Parathyroid adenoma (tissue), 2 donors: Measurements from ENCODE around the gene CENPF.

Experiments used
- H2AFZ ChIP-seq: fragments of 300-600 bp; sonication (generic); one replicate; pipeline ENCODE4 v1.7.0; 2017; ENCODE audit warnings: antibody characterized with exemption, mild to moderate bottlenecking
- H3K27ac ChIP-seq: fragments of 300-600 bp; sonication (generic); one replicate; pipeline ENCODE4 v1.7.0; 2017
- H3K27me3 ChIP-seq: fragments of 300-600 bp; sonication (generic); one replicate; pipeline ENCODE4 v1.7.0; 2017; ENCODE audit warnings: low read length; ENCODE audit not compliant: control insufficient read depth, insufficient read depth
- H3K36me3 ChIP-seq: fragments of 300-600 bp; sonication (generic); one replicate; pipeline ENCODE4 v1.7.0; 2017; ENCODE audit warnings: low read length; ENCODE audit not compliant: control insufficient read depth, insufficient read depth
- H3K4me1 ChIP-seq: fragments of 300-600 bp; sonication (generic); one replicate; pipeline ENCODE4 v1.7.0; 2017; ENCODE audit warnings: control low read depth
- H3K4me2 ChIP-seq: fragments of 300-600 bp; sonication (generic); one replicate; pipeline ENCODE4 v1.7.0; 2017; ENCODE audit warnings: low read length
- H3K4me3 ChIP-seq: fragments of 300-600 bp; sonication (generic); one replicate; pipeline ENCODE4 v1.7.0; 2017; ENCODE audit warnings: low read depth, low read length
- H3K79me2 ChIP-seq: fragments of 300-600 bp; sonication (generic); one replicate; pipeline ENCODE4 v1.7.0; 2017; ENCODE audit warnings: control low read depth
- H3K9ac ChIP-seq: fragments of 300-600 bp; sonication (generic); one replicate; pipeline ENCODE4 v1.7.0; 2017; ENCODE audit warnings: mild to moderate bottlenecking
- H3K9me3 ChIP-seq: fragments of 300-600 bp; sonication (generic); one replicate; pipeline ENCODE4 v1.7.0; 2017; ENCODE audit warnings: low read length; ENCODE audit not compliant: control insufficient read depth
- CTCF ChIP-seq: fragments of 300-600 bp; sonication (generic); IDR thresholded peaks from one replicate; pipeline ENCODE4 v1.7.0; 2017; ENCODE audit warnings: antibody characterized with exemption, mild to moderate bottlenecking
- donor health status: primary hyperparathyroidism.

CENPF gene

DNA sequence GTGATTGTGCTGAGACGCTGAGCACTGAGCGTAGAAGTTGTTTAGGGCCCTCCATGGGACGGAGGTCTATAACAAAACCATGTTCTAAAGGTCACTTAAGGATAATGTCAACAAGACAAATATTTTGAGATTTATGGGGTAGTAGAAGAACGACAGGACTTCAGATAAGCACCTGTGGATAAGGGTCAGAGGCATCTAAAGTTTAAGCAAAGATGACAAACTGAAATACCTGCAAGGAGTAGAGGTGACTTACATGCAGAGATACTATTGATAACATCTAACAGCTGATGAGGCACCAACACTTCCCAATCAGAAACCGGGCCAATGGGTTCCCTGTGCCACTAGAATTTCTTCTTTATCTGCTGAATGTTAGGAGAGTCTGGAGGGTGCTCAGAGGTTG is 83.5 kb downstream of the CENPF start:
- Histone ChIP-seq H3K36me3 (no peaks in the 10 kb centered on the region), H3K9me3 (no peaks in the 10 kb centered on the region), H3K79me2 (no peaks in the 10 kb centered on the region), H3K4me2 (no peak overlapping the region), H3K27me3 (no peaks in the 10 kb centered on the region), H3K9ac (no peak overlapping the region), H3K27ac (no peak overlapping the region), H3K4me3 (no peak overlapping the region), H2AFZ (no peak overlapping the region), H3K4me1 (no peaks in the 10 kb centered on the region)
- no peak for TF ChIP-seq CTCF

DNA sequence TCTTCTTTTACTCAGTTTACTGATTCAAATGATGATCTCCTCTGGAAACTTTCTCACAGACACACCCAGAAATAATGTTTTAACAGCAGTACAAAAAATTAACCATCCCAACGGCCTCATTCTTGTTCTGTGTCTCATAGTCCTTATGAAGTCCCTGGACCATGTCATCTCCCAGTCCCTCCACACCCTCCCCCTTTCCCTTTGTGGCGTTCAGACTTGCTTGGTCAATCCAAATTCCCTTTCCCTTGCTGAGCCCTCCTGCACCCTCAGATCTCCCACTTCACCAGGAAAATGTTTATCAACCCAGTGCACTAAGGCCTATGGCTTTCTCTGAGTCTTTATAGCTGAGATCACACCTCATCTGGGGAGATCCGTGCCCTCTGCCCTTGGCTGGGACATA is 85.9 kb downstream of the CENPF start:
- Histone ChIP-seq H3K9me3 (no peaks in the 10 kb centered on the region), H3K4me2 (no peak overlapping the region), H3K36me3 (no peaks in the 10 kb centered on the region), H3K79me2 (no peaks in the 10 kb centered on the region), H3K4me3 (no peak overlapping the region), H3K4me1 (no peaks in the 10 kb centered on the region), H2AFZ (no peak overlapping the region), H3K27ac (no peak overlapping the region), H3K27me3 (no peaks in the 10 kb centered on the region), H3K9ac (no peak overlapping the region)
- no peak for TF ChIP-seq CTCF

DNA sequence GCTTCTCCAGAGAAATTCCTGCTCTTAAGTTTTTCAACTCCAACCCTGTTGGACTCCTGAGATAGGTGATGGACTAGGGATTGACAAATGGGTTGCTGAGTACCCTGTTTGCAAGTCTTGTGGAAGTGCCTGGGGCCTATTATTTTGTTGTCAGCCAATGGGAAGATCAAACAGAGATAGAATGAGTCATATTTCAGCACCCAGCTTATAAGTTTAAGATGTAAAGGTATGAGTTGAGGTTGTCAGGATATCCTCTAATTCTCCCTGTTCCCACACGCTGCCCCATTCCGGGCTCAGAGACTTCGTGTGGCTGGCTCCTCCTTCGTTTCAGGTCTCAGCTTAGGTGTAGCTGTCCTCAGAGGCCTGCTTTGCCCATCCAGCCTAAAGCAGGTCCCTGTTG is 91.8 kb downstream of the CENPF start:
- no peak overlapping the region for H2AFZ ChIP-seq
- no peak overlapping the region for H3K4me2 ChIP-seq
- no peak overlapping the region for H3K9ac ChIP-seq
- no peaks in the 10 kb centered on the region for H3K36me3 ChIP-seq
- no peaks in the 10 kb centered on the region for H3K79me2 ChIP-seq
- TF ChIP-seq CTCF: no peak
- H3K27ac ChIP-seq: no peak overlapping the region
- no peaks in the 10 kb centered on the region for H3K4me1 ChIP-seq
- no peak overlapping the region for H3K4me3 ChIP-seq
- no peaks in the 10 kb centered on the region for H3K27me3 ChIP-seq
- H3K9me3 ChIP-seq: no peaks in the 10 kb centered on the region

DNA sequence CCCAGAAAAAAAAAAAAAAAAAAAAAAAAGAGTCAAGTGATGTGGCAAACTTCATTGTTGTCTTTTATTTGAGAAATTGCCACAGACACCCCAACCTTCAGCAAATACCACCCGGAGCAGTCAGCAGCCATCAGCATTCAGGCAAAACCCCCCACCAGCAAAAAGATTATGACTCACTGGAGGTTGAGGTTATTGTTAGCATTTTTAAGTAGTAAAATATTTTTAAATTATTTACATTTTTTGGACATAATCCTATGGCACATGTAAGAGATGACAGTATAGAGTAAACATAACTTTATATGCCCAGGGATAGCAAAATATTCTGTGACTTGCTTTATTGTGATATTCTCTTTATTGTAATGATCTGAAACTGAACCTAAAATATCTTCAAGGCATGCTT is 95.6 kb downstream of the CENPF start:
- Histone ChIP-seq H3K4me3 (no peak overlapping the region), H2AFZ (no peak overlapping the region), H3K27me3 (no peaks in the 10 kb centered on the region), H3K27ac (no peak overlapping the region), H3K4me2 (no peak overlapping the region), H3K36me3 (no peaks in the 10 kb centered on the region), H3K79me2 (no peaks in the 10 kb centered on the region), H3K4me1 (no peaks in the 10 kb centered on the region), H3K9ac (no peak overlapping the region), H3K9me3 (no peaks in the 10 kb centered on the region)
- no peak for TF ChIP-seq CTCF

DNA sequence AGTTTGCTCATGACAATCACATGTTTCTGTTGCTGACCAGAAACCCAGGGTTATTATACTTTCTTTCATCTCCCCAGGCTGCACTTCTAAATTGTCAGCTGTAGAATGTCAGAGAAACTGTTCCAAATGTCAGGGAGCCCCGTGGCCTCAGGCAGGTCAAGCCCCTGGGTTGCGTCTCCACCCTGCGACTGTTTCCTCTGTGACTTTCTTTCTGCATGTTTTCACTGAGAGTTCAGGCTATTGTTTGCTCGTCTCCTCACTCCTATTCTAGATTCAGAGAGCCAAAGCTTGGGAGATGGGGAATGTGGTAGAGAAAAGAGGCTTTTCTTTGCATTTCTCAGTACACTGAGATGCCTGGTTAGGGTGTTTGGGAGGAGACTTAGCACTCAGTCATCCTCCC is 97.4 kb downstream of the CENPF start:
- no peak overlapping the region for H2AFZ ChIP-seq
- no peaks in the 10 kb centered on the region for H3K9me3 ChIP-seq
- no peak overlapping the region for H3K27ac ChIP-seq
- H3K79me2 ChIP-seq: no peaks in the 10 kb centered on the region
- no peak for TF ChIP-seq CTCF
- no peaks in the 10 kb centered on the region for H3K4me1 ChIP-seq
- H3K4me2 ChIP-seq: no peak overlapping the region
- no peaks in the 10 kb centered on the region for H3K27me3 ChIP-seq
- no peak overlapping the region for H3K4me3 ChIP-seq
- H3K36me3 ChIP-seq: no peaks in the 10 kb centered on the region
- no peak overlapping the region for H3K9ac ChIP-seq
